Activated CD4-positive, alpha-beta T cell treated with anti-CD3 and anti-CD28 coated beads, Interleukin-2, amount 50 U/mL, for 24 hours (primary cell): Measurements from ENCODE around the gene TRIM29.
"Not testable (repeated sequence)": the region's sequence is repeated elsewhere in the genome, so short reads cannot be mapped to it uniquely, and the experiment has no call there.

Experiments used
- DNase-seq, 2 donors: peaks; one replicate each; pipeline ENCODE4 v3.0.0-alpha.2; 2020; ENCODE audit warnings: low read depth in 1 of 2, low spot score in 1 of 2

The TRIM29 gene, protein sequence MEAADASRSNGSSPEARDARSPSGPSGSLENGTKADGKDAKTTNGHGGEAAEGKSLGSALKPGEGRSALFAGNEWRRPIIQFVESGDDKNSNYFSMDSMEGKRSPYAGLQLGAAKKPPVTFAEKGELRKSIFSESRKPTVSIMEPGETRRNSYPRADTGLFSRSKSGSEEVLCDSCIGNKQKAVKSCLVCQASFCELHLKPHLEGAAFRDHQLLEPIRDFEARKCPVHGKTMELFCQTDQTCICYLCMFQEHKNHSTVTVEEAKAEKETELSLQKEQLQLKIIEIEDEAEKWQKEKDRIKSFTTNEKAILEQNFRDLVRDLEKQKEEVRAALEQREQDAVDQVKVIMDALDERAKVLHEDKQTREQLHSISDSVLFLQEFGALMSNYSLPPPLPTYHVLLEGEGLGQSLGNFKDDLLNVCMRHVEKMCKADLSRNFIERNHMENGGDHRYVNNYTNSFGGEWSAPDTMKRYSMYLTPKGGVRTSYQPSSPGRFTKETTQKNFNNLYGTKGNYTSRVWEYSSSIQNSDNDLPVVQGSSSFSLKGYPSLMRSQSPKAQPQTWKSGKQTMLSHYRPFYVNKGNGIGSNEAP

DNA sequence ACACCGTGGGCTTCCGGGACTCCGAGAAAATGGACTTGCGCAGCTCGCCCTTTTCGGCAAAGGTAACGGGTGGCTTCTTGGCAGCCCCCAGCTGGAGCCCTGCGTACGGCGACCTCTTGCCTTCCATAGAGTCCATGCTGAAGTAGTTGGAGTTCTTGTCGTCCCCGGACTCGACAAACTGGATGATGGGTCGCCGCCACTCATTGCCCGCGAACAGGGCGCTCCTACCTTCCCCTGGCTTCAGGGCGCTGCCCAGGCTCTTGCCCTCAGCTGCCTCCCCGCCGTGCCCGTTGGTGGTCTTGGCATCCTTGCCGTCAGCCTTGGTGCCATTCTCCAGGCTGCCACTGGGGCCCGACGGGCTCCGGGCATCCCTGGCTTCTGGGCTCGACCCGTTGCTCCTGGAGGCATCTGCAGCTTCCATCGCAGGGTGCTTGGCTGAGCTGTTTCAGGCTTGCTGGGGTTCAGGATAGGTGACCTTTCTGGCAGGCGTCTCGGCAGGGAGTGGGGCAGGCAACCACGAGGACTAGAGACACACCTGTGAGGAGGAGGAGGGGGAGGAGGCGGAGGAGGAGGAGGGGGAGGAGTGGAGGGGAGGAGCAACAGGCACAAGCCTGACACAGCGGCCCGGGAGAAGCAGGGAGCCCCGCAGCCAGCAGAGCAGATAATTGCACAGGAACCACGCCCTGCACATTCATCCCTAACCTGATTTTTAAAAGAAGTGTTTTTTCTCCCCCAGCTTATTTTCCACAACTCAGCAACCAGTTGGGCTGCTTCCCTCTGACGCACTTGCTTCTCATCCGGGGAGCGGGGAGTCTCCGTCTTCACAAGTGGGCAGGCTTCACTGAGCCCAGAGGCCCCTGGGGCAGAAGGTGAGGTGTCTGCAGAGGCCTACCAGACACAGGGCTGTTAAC lies at the start of gene TRIM29:
TSS of gene TRIM29 (minus strand) at position 503 of the 911 bp plus-strand sequence. CDS start at position 421, 82 bp downstream.
- no peak for DNase-seq

DNA sequence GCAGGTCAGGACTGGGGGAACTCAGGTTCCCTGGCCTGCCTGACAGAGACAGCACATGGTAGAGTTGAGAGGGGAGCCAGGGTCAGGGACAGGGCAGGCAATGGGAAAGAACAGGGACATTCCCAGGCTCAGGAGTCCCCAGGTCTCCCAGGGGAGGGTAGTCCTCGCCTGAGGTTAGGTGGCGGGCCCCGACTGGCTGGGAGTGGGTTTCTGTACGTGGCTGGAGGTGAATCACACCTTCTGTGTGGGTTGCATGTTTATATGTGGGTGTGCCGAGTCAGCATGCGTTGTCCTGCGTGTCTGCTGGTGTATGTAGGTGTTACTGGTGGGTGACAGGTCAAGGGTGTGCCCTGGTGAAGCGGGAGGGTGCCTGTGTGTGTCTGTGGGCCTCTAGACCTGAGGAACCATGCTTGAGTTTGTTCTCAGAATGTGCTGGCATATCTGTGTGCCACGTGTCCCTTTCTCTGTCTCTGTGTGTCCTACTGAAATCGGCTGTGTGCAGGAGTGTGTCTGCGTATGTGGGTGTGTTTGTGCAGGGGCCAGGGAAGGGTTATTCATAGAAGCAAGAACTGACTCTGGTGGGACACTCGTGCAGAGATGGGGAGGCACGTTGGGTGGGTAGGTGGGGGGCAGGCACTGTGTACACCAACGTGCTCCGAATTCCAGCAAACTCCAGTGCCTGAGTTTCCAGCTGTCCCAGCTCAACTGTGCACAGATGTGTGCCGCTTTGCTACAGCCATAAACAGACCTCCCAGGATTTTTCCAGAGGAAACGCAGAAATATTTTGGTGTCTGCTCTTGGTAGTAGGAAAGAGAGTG lies 49.1 kb upstream of the TRIM29 start:
- no peak for DNase-seq

DNA sequence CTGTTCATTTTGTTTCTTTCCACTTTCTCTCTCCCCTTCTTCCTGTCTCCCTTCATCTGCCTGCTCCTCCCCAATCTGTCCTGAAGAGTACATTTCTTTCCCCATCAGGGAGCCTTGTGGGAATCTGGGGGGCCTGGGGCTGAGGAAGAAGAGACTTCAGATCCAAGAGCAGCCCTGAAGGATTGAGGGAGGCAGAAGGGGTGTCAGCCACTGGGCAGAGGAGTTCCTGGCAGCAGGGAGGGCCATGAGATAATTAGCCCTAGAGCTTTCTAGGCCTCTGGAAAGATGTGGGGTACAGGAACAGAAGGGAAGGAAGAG lies 48.5 kb upstream of the TRIM29 start:
- DNase-seq = no peak

DNA sequence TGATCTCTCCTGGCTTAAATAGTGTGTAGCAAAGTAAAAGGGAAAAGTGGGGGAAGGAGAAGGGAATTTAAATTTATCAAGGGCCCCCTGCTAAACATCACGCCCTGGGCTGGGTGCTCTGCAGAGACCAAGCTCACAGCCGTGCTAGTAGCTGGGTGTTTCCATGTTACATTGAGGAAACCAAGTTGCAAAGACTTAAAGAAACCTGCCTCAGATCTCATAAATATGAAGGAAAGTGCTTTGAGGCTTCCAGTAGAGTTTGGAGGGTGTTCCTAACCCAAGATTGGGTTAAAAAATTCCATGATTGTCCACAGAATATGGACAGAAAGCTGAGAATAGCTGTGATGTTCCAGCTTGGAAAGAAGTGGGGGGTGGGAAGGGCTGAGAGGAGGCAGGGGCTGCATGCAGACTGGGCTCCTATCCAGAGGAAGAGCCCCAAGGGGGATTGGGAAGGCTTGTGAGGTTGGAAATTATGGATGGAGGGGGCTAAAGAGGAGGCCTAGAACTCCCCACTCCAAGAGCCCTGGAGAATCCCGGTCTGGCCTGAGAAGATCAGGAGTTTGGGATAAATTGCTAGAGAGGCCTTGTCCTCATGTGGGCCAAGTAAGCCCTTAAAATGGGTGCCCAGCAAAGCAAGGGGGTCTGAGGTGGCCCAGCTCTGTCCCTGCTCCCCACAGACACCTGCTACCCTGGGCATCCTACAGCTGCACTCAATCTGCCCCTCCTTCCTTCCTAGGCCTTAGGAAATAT lies 48.0 kb upstream of the TRIM29 start:
- no peak for DNase-seq

DNA sequence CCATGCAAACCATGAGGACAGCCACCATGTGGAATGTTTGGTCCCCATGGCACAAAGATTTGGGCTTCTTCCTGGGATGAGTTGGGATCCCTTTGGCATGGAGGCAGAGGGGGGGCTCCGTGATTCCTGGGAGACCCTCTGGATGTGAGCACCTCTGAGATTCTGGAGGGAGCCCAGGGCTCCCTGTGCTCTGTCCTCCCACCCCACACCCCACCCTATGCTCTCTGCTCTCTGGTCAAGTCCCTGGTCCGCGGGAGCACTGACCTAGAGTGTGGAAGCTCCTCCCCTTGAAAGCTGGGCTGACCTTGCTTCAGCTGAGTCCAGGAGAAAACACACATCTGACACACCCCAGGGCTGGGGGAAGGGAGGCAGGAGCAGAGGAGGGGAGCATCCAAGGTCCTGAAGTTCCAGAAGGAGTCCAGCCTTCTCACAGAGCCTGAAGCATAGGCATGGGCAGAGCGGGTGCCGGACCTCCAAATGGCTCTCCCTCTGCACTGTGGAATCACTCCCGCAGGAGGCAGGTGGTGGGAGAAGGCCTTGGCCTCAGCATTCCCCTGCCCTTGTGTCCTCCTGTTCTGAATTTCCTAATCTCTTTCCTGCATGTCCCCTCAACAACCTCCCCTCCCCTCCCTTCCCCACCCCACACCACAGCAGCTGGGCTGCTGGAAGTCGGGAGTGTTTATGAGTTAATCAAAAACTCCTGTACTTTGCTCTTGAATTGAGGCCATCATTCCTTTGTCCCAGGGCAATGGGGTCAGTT lies 47.2 kb upstream of the TRIM29 start:
- no peak for DNase-seq

DNA sequence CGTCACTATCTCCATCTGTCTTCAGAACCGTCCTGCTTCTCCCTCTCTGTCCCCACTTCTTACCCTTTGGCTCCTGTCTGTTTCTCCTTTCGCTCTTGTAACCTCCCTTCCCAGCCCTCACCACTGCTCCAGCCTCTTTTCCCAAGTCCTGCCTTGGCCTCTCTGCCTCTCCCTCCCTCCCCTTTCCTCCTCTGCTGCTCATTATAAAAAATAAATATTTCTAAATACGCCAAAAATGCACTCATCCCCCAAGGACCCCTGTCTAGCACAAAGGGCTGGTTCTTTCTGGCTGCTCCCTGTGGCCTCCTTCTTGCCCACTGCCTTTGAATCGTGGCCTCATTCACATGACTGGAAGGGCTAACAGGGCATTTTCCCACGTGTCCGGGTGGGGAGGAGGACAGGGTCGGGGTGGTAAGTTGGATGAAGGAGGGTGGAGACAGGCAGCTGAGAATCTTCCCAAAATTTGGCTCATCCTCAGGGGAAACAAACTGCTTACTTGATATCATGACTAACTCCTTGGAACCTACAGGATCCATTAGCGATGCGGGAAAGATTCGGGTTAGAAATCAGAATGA lies 46.5 kb upstream of the TRIM29 start:
- DNase-seq = no peak

DNA sequence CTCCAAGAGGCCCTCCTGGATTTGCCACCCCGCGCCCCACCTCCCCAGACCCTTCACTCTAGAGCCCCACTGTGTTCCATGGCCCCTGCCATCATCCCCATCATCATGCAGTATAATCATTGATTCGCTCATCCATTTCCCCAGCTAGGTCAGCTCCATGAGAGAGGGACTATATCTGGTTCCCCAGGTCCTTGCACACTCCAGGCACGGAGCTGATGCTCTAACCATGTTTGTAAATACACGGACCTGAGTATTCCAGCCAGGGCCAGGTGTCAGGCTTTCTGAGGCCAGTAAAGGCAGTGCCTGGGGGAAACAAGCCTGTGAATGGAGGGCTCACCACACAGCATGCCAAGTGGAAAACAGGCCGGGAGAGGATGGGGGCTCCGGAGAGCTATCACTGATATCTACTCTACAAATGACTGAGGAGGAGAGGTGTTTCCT lies 45.8 kb upstream of the TRIM29 start:
- no peak for DNase-seq

DNA sequence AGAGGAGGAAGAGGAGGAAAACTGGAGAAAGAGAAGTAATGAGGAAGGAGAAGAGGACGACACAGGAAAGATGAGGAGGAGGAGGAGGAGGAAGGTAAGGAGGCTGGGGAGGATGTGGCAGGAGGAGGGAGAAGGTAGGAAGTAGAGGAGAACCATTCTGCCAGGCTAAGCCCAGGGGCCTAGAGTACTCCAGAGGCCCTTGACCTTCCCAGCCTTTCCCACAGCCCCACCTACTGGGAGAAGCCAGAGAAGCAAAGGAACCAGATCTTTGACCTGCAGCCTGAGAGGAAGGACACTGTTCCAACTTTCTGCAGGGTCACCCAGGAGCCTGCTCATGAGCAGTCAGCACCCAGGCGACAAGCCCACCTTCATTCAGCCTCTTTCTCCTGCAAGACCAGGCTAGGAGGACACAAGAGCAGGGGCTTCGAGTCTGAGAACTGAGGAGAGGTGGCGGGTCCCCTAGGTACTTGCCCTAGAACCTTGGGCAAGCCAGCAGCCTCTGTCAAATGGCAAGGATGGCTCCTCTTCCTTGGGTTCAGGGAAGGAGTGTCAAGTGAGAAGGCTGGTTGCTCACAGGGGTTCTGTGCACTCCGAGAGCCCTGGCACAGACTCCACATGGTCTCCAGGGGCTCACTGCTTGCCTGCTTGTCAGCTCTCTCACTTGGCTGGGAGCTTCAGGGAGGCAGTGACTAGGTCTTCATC lies 45.0 kb upstream of the TRIM29 start:
- DNase-seq = no peak

DNA sequence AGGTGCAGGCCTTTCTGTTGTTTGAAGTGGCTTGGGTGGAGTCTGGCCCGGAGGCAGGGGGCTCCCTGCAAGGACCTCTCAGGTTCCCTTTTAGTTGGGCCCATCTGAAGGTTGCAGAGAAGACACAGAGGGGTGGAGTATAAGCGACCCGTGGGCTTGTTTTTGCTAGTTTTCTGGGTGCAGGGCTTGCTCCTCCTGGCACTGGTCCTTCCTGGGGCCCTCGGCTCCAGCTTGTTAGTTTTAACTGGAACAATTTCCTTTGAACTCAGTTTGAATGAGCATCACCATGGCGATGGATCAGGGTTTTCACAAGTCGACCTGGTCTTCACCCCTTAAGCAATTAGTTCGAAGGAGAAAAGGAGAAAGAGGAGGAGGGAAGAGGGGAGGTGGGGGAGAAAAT lies 44.5 kb upstream of the TRIM29 start:
- DNase-seq = no peak

DNA sequence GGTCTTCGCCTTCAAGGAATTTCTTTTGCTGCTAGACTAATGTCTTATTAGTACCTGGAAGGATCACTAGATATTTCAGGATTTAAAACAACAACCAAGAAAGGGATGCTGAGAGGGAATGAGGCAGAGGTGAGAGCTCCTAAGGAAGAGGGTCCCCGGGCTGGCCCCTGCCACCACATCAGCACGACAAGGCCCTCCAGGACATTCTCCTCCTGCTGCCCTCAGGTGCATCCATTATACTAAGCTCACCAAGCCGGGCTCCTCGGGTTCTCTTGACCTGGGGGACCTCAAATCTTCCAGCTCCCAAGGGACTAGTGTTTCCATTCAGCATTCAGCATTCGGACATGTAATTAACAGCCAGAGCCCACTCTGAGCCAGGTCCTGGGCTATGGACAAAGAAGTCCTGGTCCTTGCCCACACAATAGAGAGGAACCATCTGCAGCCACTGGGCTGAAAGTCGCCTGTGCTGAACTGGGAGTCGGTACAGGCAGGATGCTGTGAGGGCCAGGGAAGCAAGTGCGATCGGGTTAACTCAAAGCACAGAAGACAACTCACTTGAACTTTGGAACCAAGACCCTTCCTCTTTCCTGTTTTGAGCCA lies 43.6 kb upstream of the TRIM29 start:
- DNase-seq = no peak

DNA sequence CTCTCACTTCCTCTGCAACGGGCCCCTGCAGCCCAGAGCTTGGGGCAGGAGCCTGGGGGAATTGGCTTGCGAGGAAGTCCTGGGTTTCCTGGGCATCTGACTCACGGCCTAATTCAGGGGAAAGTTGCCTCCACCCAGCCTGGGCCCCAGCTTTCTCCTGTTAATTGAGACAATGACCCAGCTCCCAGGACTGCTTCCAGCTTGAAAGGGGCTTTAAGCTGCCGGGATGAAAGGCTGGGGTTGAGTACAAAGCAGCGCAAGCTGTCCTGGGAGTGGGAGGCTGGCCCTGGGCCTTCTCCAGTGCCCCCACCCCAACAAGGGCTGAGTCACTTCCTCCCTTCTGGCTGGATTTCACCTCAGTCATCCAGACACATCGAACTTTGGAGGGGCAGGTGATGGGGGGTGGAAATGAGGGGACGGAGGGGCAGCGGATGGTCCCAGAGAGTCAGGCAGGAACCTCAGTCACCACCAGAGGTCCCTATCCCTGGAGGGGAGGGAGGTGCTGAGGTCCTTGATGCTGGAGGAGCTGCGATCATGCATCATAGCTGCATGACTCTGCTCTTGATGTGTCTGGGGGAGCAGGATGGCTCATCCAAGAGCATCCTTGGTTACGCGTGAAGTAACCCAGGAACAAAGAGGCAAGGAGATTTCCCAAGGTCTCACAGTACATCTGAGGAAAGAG lies 42.8 kb upstream of the TRIM29 start:
- DNase-seq = no peak

DNA sequence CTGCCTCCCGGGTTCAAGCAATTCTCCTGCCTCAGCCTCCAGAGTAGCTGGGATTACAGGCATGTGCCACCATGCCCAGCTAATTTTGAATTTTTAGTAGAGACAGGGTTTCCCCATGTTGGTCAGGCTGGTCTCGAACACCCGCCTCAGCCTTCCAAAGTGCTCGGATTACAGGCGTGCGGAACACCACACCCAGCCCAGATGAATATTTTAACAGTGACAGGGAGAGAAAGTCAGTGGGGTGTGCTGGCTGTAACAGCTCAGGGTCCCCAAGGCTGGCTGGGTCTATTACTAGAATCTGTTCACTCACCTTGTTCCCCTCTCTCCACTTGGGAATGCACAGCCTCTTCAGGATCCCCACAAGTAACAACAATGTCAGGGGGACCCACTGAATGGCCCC lies 42.1 kb upstream of the TRIM29 start:
- not testable (repeated sequence) for DNase-seq

DNA sequence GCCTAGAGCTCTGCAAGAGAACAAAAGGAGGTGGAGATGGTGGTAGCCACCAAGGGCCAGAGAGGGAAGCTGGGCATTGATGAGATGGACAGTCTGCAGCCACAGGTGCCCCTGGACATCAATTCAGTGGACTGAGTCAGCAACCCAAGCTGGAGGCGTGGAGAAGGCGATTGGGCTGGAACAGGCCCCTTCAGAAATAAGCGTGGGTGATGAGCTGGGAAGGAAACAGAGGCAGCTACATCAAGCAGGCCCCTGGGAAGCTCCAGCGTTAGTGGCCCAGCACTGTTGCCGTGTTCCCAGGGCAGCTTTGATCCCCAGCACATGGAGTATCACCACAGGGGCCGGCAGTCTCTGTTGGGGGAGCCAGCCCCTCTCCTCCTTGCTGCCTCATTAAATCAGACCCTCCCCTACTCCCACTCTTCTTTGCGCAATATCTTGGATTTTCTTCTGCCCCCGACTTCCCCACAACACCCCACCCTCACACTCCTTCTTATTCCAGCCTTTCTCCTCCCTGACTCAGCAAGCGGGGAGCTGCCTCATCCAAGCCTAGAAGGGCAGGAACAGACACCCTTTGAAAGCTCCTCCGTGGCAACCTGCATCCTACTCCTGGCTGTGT lies 41.3 kb upstream of the TRIM29 start:
- DNase-seq = no peak

DNA sequence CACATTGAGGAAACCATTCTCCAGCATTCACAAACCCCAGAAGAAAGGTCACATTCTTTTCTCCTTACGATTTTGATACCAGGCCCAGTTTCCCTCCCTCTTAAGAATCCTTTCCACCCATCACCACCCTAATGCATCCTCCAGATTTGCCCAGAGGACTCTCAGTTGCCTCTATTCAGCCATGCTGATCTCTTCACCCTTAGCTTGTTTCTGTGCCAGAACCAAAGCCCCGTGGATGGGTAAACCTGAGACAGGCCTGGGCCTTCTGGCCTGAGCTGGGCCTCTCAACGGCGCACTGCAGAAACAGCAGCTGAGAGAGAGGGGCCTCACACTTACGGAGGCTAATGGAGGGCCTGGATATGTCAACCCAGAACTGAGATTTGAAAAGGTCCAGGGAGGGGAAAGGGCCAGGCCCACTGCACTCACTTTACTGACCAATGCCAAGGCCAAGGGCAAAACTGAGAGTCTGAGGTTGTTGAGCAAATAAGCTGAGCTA lies 40.7 kb upstream of the TRIM29 start:
- DNase-seq = no peak

DNA sequence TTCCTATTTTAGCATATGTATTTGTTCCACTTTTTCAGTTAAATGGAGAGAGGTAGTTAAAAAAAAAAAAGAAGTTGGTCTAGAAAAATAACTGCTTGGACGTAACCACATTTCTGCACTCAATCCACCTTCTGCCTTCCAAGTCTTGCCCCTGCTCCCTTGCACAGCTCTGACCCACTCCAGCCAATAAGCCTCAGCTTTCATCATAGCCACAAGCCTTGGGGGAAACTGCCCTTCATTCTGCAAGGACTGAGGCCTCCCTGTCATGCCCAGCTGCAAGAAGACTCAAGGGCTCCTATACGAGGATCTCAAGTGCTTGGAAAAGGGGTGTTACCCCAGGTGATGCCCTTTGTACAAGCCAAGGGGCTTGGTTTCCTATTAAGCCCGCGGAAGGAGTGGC lies 37.0 kb upstream of the TRIM29 start:
- DNase-seq = no peak

DNA sequence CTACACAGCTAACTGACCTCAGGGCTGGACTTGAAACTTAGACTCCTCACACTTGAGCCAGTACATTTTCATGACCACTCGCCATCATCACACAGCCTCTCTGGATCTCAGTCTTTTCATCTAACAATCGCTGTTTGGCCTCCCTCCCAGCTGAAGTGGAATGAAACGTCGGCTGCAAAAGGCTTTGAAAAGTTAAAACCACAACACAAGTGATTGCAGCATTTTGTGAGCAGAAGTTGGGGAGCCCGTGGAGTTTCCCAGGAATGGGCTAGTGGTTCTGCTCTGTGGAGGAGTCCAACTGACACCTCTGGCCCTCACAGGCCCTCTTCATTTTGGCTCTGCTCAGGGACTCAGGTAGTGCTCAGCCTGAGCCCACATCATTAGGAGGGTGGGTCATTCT lies 35.9 kb upstream of the TRIM29 start:
- no peak for DNase-seq
